ENCODE results near the gene FAM120B.

The FAM120B gene

DNA sequence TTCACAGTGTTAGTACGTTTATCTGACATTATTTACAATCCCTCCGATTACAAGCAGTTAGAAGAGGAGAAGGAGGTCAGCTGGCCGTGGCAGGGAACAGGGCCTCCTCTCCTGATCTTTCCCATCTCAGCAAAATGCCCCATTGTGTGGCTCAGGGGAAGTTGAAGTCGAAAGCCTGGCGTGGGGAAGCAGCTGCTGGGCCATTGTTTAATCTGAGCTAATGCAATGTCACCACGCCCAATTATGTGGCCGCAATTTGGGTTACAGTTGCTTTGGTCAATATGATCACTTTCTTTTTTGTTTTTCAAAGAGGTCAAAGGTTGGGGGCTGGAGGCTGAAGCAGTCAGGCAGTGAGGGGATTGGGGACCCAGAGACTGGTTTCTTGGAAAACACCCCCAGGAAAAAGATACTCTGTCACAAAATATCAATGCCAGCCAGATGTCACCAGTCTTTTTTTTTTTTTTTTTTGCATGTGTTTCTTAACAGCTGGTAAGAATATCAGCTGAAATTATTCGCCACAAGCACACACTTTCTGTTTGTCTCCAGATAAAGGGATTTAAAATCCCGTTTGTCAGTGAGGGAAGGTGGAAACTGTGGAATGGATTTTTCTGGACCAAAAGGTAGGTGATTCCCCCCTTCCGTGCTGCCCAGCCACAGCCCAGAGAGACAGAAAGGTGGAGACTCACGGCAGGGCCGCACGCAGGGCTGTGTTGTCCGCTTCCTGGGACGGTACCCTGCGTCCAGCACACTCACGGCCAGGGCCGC lies 40.3 kb upstream of the FAM120B start:
- in situ Hi-C loops (cut with MboI; ENCODE audit: low sequenced_read_pairs, unreplicated experiment) = no loop called here
- TF ChIP-seq, protein P1, sequence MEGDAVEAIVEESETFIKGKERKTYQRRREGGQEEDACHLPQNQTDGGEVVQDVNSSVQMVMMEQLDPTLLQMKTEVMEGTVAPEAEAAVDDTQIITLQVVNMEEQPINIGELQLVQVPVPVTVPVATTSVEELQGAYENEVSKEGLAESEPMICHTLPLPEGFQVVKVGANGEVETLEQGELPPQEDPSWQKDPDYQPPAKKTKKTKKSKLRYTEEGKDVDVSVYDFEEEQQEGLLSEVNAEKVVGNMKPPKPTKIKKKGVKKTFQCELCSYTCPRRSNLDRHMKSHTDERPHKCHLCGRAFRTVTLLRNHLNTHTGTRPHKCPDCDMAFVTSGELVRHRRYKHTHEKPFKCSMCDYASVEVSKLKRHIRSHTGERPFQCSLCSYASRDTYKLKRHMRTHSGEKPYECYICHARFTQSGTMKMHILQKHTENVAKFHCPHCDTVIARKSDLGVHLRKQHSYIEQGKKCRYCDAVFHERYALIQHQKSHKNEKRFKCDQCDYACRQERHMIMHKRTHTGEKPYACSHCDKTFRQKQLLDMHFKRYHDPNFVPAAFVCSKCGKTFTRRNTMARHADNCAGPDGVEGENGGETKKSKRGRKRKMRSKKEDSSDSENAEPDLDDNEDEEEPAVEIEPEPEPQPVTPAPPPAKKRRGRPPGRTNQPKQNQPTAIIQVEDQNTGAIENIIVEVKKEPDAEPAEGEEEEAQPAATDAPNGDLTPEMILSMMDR (IDR thresholded peaks at IDR 0.05; ENCODE audit: borderline replicate concordance, control extremely low read depth, extremely low read depth, insufficient read depth, missing control alignments) = no peak
- no peak for DNase-seq (ENCODE audit: low spot score)

DNA sequence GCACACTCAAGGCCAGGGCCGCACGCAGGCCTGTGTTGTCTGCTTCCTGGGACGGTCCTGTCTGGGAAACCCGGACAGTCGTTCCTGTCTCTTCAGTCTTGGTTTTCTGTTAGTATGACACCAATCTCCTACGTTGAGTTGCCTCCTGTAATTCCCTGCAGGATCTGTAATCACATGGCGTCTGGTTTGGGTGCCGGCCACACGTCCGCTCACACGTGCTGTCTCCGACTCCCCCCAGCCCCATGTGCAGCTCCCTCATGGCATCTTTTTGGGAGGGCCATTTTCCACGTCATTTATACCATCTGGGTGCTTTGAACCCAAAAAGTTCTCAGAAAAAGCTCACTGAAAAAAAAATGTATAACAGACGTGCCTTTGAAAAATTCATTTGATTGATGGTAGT lies 38.9 kb upstream of the FAM120B start:
- TF ChIP-seq, protein P1 (IDR thresholded peaks at IDR 0.05; ENCODE audit: borderline replicate concordance, control extremely low read depth, extremely low read depth, insufficient read depth, missing control alignments) = no peak
- in situ Hi-C loops (cut with MboI; ENCODE audit: low sequenced_read_pairs, unreplicated experiment) = no loop called here
- no peak for DNase-seq (ENCODE audit: low spot score)

DNA sequence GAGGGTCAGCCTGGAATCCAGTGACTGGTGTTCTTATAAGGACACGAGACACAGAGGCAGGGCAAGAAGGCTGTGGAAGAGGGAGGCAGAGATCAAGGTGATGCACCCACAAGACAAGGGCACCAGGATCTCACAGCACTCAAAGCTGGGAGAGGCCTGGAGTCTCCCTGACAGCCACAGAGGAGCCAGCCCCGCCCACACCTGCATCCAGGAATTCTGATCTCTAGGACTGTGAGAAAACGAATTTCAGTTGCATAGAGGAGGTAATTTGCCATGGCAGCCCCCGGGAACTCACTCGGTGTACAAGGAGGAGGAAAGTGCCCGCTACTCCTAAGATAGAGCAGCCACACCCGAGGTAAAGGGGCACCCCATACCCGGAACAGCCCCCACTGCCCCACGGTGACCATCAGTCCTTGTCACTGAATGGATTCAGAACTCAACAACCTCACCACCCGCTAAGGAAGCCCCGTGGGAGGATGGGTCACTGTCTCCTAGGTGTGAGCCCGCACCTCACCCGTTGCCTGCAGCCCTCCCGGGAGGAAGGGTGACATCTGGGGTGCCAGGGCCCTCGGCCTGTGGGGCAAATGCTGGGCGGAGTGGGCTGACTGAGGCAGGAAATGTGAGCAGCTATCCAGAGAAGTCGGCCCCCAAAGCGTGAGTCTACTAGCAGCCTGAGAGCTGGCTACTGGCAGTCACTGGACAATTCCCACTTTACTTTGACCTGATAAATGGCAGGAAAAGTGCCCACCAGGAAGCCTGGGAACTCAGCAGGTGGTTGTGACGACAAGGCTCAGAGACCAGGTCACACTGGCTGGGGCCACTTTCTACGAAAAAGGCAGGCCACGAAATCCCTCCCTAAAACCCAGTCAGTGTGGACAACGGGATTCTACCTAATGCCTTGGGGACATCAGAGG lies 38.1 kb upstream of the FAM120B start:
- TF ChIP-seq, protein P1 (IDR thresholded peaks at IDR 0.05; ENCODE audit: borderline replicate concordance, control extremely low read depth, extremely low read depth, insufficient read depth, missing control alignments) = no peak
- in situ Hi-C loops (cut with MboI; ENCODE audit: low sequenced_read_pairs, unreplicated experiment) = no loop called here

DNA sequence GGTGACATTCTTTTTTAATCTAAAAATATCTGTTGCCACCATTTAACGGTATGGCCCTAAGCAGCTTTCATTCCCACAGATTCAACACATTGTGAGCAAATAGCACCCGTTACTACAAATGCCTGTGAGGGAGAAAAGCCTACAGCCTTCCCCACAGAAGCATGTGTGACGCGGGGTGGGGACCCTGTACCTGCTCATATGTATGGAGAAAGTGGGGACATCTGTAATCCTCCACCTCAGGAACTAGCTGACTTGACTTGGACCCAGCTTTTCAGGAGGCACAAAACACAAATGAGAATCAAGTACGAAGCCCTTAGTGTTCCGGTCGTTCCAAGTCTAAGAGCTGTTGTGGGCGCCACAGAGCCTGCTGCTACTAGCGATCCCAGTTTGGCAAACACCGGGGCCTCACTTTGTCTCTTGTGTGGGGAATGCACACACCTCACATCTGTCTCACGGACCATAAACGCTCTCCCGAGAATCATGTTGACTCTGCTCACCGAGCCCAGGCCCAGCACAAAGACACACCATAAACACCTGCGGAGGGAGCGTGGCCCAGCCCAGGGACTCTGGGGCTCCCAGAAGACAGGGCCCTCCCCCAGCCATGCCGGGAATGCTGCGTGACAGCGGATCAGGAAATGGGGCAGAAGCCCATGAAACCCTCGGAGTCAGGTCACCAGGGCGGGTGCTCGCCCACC lies 37.3 kb upstream of the FAM120B start:
- no peak for DNase-seq (ENCODE audit: low spot score)
- TF ChIP-seq, protein P1 (IDR thresholded peaks at IDR 0.05; ENCODE audit: borderline replicate concordance, control extremely low read depth, extremely low read depth, insufficient read depth, missing control alignments) = no peak
- in situ Hi-C loops (cut with MboI; ENCODE audit: low sequenced_read_pairs, unreplicated experiment) = no loop called here

More for the DNA sequence above, 38.1 kb upstream of the FAM120B start:
- DNase-seq (ENCODE audit: low spot score) = no peak

DNA sequence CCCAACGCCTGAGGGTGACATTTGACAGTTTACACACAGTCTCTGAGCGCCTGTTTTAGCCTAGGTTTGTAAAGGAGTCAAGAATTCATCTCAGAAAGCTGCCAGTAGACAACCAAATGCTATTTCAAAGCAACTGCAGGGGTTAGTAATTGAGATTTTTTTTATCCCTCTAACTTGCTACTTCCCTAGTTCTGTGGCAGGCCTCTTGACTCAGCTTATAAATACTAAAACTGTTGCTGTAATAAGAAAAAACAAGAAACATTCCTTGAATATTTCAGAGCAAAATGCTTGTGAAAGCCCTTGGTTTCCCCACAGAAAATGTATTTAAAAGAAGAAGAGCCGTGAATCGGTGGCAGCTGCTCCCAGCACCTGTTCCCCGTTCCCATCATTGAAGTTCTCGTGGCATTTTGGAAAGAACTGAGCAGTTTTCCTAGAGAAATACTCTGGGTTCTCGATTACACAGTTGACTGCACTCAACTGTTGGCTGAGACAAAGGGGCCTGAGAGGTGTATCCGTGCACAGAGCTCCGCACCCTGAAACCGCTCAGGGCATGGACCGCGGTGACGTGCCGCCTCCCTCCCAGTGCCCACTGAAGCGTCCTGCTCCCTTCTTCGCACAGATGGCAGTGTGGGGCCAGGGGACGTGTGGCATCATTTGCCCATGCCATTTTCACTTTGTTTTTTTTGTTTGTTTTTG lies 36.6 kb upstream of the FAM120B start:
- TF ChIP-seq, protein P1 (IDR thresholded peaks at IDR 0.05; ENCODE audit: borderline replicate concordance, control extremely low read depth, extremely low read depth, insufficient read depth, missing control alignments) = no peak
- in situ Hi-C loops (cut with MboI; ENCODE audit: low sequenced_read_pairs, unreplicated experiment) = no loop called here
- no peak for DNase-seq (ENCODE audit: low spot score)
